BE2C (cell line): Measurements from ENCODE around the gene COL4A1.

ENCODE experiments used
- DNase-seq: peaks from one replicate; pipeline ENCODE4 v3.0.0-alpha.2; 2020
- H3K27me3 ChIP-seq: fragments of 250-450 bp; sonication (Bioruptor Pico); 2 replicates; pipeline ENCODE4 v1.5.1; 2020; ENCODE audit warnings: mild to moderate bottlenecking
- H3K36me3 ChIP-seq: fragments of 250-450 bp; sonication (Bioruptor Pico); 2 replicates; pipeline ENCODE4 v1.5.1; 2020; ENCODE audit warnings: mild to moderate bottlenecking
- H3K4me1 ChIP-seq: fragments of 250-450 bp; sonication (Bioruptor Pico); 2 replicates; pipeline ENCODE4 v1.5.1; 2020
- H3K4me3 ChIP-seq: 2 replicates; pipeline ENCODE4 v1.5.1; 2011; ENCODE audit warnings: low read depth, low read length
- H3K9me3 ChIP-seq: fragments of 250-450 bp; sonication (Bioruptor Pico); 2 replicates; pipeline ENCODE4 v1.5.1; 2020
- CTCF ChIP-seq: IDR thresholded peaks from 2 replicates; pipeline ENCODE4 v1.5.1; 2012; ENCODE audit warnings: mild to moderate bottlenecking, low read depth, low read length

Gene COL4A1

GRCh38 chr13:110129539-110130186, 177.3 kb downstream of the COL4A1 start:
- DNase-seq, result no peak
- Histone ChIP-seq H3K9me3 (no peaks in the 10 kb centered on the region), H3K4me3 (no peak overlapping the region), H3K36me3 (no peaks in the 10 kb centered on the region), H3K4me1 (no peaks in the 10 kb centered on the region), H3K27me3 (peaks cover 88% of the 10 kb centered on the region)
- no peak for TF ChIP-seq CTCF

GRCh38 chr13:110129076-110129475, 177.9 kb downstream of the COL4A1 start:
- Histone ChIP-seq H3K27me3 (peaks cover 90% of the 10 kb centered on the region), H3K4me3 (no peak overlapping the region), H3K4me1 (no peaks in the 10 kb centered on the region), H3K9me3 (no peaks in the 10 kb centered on the region), H3K36me3 (no peaks in the 10 kb centered on the region)
- DNase-seq, result no peak
- TF ChIP-seq CTCF, result no peak

- Histone ChIP-seq H3K27me3 (peaks cover 91% of the 10 kb centered on the region), H3K4me3 (no peak overlapping the region), H3K9me3 (no peaks in the 10 kb centered on the region), H3K36me3 (no peaks in the 10 kb centered on the region), H3K4me1 (no peaks in the 10 kb centered on the region)
- no peak for DNase-seq
- no peak for TF ChIP-seq CTCF
Observed at GRCh38 chr13:110128546-110128945, 178.4 kb downstream of the COL4A1 start.

- DNase-seq, result no peak
- Histone ChIP-seq H3K9me3 (no peaks in the 10 kb centered on the region), H3K4me3 (no peak overlapping the region), H3K27me3 (peaks cover 95% of the 10 kb centered on the region), H3K36me3 (no peaks in the 10 kb centered on the region), H3K4me1 (no peaks in the 10 kb centered on the region)
- TF ChIP-seq CTCF, result no peak
Observed at GRCh38 chr13:110127986-110128511, 178.9 kb downstream of the COL4A1 start.

- Histone ChIP-seq H3K27me3 (peaks cover 95% of the 10 kb centered on the region), H3K4me1 (no peaks in the 10 kb centered on the region), H3K36me3 (no peaks in the 10 kb centered on the region), H3K4me3 (no peak overlapping the region), H3K9me3 (no peaks in the 10 kb centered on the region)
- DNase-seq, result no peak
- no peak for TF ChIP-seq CTCF
Observed at GRCh38 chr13:110126391-110126961, 180.5 kb downstream of the COL4A1 start.

GRCh38 chr13:110125613-110126272, 181.2 kb downstream of the COL4A1 start:
- Histone ChIP-seq H3K36me3 (no peaks in the 10 kb centered on the region), H3K27me3 (peaks cover 94% of the 10 kb centered on the region), H3K4me1 (no peaks in the 10 kb centered on the region), H3K4me3 (no peak overlapping the region), H3K9me3 (no peaks in the 10 kb centered on the region)
- no peak for TF ChIP-seq CTCF
- DNase-seq, result no peak
